ENCODE data around the gene MANBA.

MANBA gene

DNA sequence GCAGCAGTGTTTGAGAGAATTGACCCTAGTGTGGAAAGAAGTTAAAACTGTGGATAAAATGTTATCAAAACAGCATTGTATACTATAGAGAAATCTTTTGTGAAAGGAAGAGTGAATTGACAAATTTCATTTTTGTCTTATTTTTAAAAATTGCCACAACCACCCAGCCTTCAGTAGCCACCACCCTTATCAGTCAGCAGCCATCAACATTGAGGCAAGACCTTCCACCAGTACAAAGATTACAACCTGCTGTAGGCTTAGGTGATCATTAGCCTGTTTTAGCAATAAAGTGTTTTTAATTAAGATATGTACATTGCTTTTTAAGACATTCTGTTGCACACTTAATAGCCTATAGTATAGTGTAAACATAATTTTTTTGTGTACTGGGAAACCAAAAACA lies 168.5 kb downstream of the MANBA start:
- no peak for DNase-seq (ENCODE audit: low spot score)

GRCh38 chr4:102589743-102590142 lies 171.0 kb downstream of the MANBA start:
- no peak for DNase-seq (ENCODE audit: low spot score)

DNA sequence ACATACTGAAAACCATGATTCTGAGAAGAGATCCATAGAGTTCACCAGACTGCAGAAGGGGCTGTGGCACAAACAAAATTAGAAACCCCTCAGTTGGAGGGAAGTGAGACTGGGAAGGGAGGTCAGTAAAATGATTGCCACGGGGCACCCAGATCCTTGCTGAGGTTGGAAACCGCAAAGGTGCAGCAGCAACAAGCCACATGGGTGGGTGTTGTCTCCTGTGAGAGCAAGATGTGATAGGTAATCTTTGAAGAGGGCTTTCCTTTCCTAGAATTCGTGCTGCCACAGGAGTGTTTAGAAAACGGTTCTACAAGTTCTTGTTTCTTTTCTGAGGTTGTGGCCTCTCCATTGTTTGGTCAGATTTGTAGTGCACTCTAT lies 174.1 kb downstream of the MANBA start:
- DNase-seq (ENCODE audit: low spot score) = peak; percentile 81

DNA sequence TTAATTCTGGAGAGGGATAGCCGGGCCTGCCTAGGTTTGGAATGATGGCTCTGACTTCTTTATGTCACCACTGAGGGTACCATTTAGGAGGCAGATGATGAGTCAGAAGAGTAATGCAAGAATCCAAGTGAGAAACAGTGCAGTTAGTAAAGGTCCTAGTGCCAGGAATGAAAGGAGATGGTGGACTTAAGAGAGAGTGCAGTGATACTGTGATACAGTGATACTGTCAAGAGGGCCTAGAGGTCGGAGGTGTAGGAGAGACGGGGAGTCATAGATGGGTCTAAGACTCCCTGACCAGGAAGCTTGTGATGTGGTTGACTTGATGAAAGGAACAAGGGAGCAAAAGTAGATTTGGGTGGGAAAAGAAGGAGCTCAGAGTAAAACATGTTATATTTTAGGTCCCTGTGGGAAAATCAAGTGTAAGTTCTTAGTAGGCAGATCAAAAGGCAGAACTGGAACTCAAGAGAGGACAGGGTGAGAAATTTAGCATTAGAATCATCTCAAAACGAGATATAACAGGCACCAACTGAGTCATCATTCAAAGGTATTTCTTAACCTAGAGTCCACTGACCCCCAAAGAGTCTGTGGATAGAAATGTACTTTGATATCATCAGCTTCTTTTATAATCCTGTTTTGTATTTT lies 174.6 kb downstream of the MANBA start:
- DNase-seq (ENCODE audit: low spot score) = no peak

DNA sequence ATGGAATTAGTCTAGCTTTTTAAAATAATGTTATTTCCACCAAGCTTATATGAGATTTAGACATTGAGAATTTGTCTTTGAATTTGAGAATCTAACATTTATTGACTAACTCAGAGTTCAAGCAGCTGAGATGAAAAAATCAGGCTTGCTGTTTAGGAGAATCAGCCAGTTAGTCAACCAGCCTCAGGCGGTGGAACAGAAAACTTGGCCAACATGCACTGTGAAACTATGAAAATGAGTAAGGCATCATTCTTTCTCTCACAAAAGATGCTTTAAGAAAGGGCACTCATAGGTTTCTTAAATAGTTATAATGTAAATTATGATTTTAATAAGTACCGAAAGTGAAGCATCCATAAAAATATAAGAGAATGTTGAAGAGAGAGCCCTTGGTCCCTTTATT lies 175.4 kb downstream of the MANBA start:
- DNase-seq (ENCODE audit: low spot score) = no peak

- DNase-seq (ENCODE audit: low spot score) = no peak
Observed at GRCh38 chr4:102584091-102584490, 176.7 kb downstream of the MANBA start.
